ENCODE results near the gene BRMS1.
"Not testable (repeated sequence)": the region's sequence is repeated elsewhere in the genome, so short reads cannot be mapped to it uniquely, and the experiment has no call there.

Gene BRMS1, protein sequence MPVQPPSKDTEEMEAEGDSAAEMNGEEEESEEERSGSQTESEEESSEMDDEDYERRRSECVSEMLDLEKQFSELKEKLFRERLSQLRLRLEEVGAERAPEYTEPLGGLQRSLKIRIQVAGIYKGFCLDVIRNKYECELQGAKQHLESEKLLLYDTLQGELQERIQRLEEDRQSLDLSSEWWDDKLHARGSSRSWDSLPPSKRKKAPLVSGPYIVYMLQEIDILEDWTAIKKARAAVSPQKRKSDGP

DNA sequence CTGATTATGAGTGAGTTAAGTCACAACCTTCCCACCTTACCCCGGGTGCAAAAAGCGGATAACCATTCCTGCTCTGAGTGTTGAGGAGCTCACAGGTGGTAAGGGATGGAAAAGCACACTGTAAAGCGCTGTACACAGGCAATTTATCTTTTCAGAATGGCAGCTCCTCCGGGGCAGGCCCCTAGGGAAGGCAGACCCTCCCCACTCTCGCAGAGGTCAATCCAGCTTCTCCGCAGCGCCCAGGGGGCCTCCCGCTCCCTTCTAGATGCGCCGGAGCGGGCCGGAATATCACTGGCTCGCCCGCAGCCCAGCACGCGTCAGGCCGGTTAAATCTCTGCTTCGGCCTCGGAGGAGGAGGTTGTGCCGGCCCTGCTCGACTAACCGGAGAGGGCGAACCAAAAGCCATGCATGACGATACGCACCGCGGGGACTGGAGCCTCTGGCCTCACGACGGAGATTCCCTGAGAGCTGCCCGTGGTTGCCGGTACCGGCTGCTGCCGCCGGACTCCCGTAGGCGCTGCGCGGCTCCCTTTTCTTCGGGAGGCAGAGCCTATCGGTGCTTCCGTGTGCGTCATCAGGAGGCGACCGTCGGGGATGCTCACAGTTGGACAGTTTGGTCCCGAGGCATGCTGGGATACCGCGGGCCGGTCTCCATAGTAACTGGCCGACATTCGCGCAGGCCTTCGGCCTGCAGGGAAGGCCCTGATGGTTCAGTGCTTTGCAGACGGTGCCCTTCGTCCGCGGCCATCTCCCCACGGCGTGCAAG, at the start of gene BRMS1:
BRMS1 (minus strand) TSS at position 555 of the 766 bp plus-strand sequence. CDS start 2,870 bp downstream, outside the sequence.
- H3K4me3 ChIP-seq (ENCODE audit: low read depth, low read length), result peak within 1 kb of the TSS; percentile 70
- TF ChIP-seq, protein P1, sequence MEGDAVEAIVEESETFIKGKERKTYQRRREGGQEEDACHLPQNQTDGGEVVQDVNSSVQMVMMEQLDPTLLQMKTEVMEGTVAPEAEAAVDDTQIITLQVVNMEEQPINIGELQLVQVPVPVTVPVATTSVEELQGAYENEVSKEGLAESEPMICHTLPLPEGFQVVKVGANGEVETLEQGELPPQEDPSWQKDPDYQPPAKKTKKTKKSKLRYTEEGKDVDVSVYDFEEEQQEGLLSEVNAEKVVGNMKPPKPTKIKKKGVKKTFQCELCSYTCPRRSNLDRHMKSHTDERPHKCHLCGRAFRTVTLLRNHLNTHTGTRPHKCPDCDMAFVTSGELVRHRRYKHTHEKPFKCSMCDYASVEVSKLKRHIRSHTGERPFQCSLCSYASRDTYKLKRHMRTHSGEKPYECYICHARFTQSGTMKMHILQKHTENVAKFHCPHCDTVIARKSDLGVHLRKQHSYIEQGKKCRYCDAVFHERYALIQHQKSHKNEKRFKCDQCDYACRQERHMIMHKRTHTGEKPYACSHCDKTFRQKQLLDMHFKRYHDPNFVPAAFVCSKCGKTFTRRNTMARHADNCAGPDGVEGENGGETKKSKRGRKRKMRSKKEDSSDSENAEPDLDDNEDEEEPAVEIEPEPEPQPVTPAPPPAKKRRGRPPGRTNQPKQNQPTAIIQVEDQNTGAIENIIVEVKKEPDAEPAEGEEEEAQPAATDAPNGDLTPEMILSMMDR (IDR thresholded peaks at IDR 0.05; ENCODE audit: low read depth, low read length, missing control alignments), result peak; percentile 2
- peak; percentile 93 for DNase-seq (ENCODE audit: low read depth)
- in situ Hi-C loops (cut with HindIII; ENCODE audit: low sequenced_read_pairs), result no loop called here

DNA sequence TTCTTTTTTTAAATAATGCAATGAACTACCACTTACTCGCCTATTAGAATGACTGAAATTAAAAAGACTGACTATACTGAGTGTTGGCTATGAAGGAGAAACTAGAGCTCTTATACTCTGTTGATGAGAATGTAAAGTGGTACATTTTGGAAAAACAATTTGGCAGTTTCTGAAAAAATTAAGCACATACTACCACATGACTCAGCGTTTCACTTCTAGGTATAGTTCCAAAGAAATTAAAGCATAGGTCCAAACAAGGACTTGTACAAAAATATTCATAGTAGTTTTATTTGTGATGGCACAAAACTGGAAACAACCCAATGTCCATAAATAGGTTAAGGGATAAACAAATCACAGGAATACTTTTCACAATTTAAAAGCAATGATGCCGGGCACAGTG, 49.0 kb upstream of the BRMS1 start:
- in situ Hi-C loops (cut with HindIII; ENCODE audit: low sequenced_read_pairs), result no loop called here
- TF ChIP-seq, protein P1 (IDR thresholded peaks at IDR 0.05; ENCODE audit: low read depth, low read length, missing control alignments), result no peak
- no peak for DNase-seq (ENCODE audit: low read depth)
- no peak overlapping the region for H3K4me3 ChIP-seq (ENCODE audit: low read depth, low read length)

DNA sequence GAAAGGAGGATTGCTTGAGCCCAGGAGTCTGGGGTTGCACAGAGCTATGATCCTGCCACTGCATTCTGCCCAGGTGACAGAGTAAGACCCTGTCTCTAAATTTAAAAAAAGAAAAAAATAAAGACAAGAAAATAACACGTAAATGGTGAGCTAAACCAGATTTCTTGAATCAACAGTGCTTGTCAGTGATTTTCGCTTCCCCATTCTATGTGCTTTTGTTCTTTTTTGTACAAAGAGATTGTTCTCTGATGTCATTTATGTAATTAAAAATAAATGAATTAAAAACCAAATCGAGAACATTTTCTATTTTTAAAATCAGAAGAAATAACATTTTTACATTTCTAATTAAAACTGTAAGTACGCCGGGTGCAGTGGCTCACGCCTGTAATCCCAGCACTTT, 46.4 kb upstream of the BRMS1 start:
- DNase-seq (ENCODE audit: low read depth), result no peak
- H3K4me3 ChIP-seq (ENCODE audit: low read depth, low read length), result no peak overlapping the region
- in situ Hi-C loops (cut with HindIII; ENCODE audit: low sequenced_read_pairs), result no loop called here
- TF ChIP-seq, protein P1 (IDR thresholded peaks at IDR 0.05; ENCODE audit: low read depth, low read length, missing control alignments), result no peak

DNA sequence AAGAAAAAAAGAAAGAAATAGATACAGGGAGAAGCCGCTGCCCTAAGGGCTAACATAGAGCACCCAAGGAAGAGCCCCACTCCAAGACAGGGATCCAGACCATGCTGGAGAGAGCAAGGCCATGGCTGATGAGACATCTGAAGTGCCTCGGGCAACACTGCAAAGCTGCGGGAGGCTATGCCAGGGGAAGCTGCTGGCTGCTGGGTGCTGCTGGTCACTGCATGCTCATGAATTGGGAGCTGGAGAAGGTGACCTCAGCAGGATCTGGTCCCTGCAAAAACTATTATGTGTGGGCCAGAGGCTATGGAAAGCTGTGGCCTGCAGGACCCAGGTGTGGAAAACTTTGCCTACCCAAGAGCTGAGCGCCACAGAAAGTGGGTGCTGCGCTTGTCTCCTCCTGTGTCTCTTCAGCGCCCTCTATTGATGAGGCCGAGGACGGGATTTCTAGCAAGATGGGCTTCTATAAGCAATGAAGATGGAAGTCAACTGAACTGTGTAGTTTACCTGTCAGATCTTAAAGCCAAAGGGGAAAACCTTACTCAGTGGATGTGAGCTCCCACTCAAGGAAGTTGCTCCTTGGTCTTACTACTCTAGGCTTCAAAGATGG, 44.0 kb upstream of the BRMS1 start:
- DNase-seq (ENCODE audit: low read depth), result peak; percentile 43
- H3K4me3 ChIP-seq (ENCODE audit: low read depth, low read length), result no peak overlapping the region
- in situ Hi-C loops (cut with HindIII; ENCODE audit: low sequenced_read_pairs), result no loop called here
- TF ChIP-seq, protein P1 (IDR thresholded peaks at IDR 0.05; ENCODE audit: low read depth, low read length, missing control alignments), result peak; percentile 88

DNA sequence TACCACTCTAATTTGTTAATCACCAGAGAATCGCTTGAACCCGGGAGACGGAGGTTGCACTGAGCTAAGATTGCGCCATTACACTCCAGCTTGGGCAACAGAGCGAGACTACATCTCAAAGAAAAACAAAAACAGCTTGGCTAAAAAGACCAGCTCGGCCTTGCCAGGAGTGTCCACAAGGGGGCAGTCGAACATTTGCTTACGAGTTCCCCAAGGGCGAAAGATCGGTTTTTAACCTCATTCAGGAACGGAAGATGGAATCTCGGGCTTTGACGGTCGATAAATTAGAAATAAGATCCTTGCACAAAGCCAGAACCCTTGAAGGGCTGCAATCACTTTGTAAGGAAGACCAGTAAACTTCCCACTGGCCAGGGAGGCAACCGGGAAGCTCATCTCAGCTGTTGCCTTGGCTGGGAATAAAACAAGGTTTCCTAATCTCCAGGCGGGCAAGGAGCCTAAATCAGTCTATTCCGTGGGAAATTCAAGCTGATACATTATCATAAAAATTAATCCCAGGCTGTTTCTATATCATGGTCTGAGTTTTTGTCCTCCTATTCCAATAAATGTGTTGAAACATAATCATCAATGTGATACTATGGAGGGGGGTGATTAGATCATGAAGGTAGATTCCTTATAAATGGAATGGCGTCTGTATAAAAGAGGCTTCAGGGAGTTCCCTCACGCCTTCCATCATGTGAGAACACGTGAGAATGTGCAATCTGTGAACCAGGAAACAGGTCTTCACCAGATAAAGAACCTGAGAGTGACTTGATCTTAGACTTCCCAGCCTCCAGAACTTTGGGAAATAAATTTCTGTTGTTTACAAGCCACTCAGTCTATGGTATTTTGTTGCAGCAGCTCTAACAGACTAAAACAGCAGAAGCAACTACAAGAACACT, 41.5 kb upstream of the BRMS1 start:
- TF ChIP-seq, protein P1 (IDR thresholded peaks at IDR 0.05; ENCODE audit: low read depth, low read length, missing control alignments), result peak; percentile 97
- DNase-seq (ENCODE audit: low read depth), result peak; percentile 67
- peak overlapping the region; percentile 9 for H3K4me3 ChIP-seq (ENCODE audit: low read depth, low read length)
- in situ Hi-C loops (cut with HindIII; ENCODE audit: low sequenced_read_pairs), result no loop called here

DNA sequence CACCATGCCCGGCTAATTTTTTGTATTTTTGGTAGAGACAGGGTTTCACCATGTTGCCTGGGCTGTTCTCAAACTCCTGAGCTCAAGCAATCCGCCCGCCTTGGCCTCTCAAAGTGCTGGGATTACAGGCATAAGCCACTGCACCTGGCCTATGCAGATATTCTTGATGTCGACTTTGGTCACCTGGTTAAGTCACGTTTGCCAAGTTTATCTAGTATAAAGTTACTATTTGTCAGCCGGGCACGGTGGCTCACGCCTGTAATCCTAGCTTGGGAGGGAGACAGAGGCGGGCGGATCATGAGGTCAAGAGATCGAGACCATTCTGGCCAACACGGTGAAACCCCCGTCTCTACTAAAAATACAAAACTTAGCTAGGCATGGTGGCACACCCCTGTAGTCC, 39.4 kb upstream of the BRMS1 start:
- in situ Hi-C loops (cut with HindIII; ENCODE audit: low sequenced_read_pairs); DNase-seq (ENCODE audit: low read depth); H3K4me3 ChIP-seq (ENCODE audit: low read depth, low read length): not testable (repeated sequence)

DNA sequence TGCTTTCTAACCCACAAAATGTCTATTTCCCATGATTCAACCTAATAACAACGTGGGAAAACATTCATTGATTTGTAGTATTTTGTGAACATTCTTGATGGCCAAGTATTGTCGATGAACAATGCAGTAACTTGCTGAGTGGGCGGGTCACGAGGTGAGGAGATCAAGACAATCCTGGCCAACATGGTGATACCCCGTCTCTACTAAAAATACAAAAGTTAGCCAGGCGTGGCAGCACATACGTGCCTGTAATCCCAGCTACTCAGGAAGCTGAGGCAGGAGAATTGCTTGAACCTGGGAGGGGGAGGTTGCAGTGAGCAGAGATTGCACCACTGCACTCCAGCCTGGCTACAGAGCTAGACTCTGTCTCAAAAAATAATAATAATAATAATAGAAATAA, 35.4 kb upstream of the BRMS1 start:
- H3K4me3 ChIP-seq (ENCODE audit: low read depth, low read length); DNase-seq (ENCODE audit: low read depth); in situ Hi-C loops (cut with HindIII; ENCODE audit: low sequenced_read_pairs): not testable (repeated sequence)

DNA sequence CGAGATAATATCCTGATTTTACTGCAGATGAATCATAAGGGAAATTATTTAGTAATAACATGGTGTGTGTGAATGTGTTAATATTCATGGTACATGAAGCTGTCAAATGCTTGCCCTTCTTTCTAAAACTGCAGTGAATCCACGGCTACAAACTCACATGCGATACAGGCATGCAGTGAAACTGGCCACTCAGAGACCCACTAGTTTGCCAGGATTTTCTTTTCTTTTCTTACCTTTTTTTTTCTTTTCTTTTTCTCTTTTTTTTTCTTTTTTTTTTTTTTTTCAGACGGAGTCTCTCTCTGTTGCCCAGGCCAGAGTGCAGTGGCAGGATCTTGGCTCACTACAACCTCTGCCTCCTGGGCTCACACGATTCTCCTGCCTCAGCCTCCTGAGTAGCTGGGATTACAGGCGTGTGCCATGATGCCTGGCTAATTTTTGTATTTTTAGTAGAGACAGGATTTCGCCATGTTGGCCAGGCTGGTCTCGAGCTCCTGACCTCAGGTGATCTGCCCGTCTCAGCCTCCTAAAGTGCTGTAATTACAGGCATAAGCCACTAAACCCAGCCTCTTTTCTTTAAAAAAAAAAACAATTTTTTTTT, 28.9 kb upstream of the BRMS1 start:
- in situ Hi-C loops (cut with HindIII; ENCODE audit: low sequenced_read_pairs); H3K4me3 ChIP-seq (ENCODE audit: low read depth, low read length); DNase-seq (ENCODE audit: low read depth): not testable (repeated sequence)
